Upper lobe of left lung (tissue), 4 donors: ENCODE measurements around the gene TMEM26.

ENCODE experiments used
- EP300 ChIP-seq, 4 donors: sonication (generic); formaldehyde crosslinking; IDR thresholded peaks; one replicate each; pipeline ENCODE4 v1.5.1; 2017; ENCODE audit warnings: antibody characterized with exemption in 4 of 4, control low read depth in 2 of 4
- TF ChIP-seq, protein P1 (sequence below), 6 experiments: fragments of 450-650 bp in 4 of 6; fragments of 200-600 bp in 2 of 6; sonication (generic) in 2 of 6; IDR thresholded peaks; one replicate each; pipeline ENCODE4 v1.5.1; 2016 to 2019; ENCODE audit warnings: antibody characterized with exemption in 6 of 6

- TF ChIP-seq, protein P1, sequence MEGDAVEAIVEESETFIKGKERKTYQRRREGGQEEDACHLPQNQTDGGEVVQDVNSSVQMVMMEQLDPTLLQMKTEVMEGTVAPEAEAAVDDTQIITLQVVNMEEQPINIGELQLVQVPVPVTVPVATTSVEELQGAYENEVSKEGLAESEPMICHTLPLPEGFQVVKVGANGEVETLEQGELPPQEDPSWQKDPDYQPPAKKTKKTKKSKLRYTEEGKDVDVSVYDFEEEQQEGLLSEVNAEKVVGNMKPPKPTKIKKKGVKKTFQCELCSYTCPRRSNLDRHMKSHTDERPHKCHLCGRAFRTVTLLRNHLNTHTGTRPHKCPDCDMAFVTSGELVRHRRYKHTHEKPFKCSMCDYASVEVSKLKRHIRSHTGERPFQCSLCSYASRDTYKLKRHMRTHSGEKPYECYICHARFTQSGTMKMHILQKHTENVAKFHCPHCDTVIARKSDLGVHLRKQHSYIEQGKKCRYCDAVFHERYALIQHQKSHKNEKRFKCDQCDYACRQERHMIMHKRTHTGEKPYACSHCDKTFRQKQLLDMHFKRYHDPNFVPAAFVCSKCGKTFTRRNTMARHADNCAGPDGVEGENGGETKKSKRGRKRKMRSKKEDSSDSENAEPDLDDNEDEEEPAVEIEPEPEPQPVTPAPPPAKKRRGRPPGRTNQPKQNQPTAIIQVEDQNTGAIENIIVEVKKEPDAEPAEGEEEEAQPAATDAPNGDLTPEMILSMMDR (IDR thresholded peaks at IDR 0.05): no peak
- no peak for TF ChIP-seq EP300 (IDR thresholded peaks at IDR 0.05)
Measured at GRCh38 chr10:61378865-61379264, 74.3 kb downstream of the TMEM26 start.
